ENCODE measurements around the gene ADGRV1.

Gene ADGRV1

GRCh38 chr5:91119981-91120850 lies 561.6 kb downstream of the ADGRV1 start:
- TF ChIP-seq TARDBP (IDR thresholded peaks at IDR 0.05) (no peak), PKNOX1 (IDR thresholded peaks at IDR 0.05) (no peak), FOXA1 (IDR thresholded peaks at IDR 0.05) (no peak), SUZ12 (IDR thresholded peaks at IDR 0.05) (no peak), NFRKB (IDR thresholded peaks at IDR 0.05) (no peak), HDGF (IDR thresholded peaks at IDR 0.05; ENCODE audit: borderline replicate concordance) (no peak), ELF4 (IDR thresholded peaks at IDR 0.05) (no peak), SP1 (IDR thresholded peaks at IDR 0.05) (no peak), LEF1 (IDR thresholded peaks at IDR 0.05; ENCODE audit: borderline replicate concordance) (no peak), ZNF384 (IDR thresholded peaks at IDR 0.05) (no peak), L3MBTL2 (conservative IDR thresholded peaks at IDR 0.05) (no peak), FOXM1 (IDR thresholded peaks at IDR 0.05; ENCODE audit: borderline replicate concordance) (no peak), ARNT (IDR thresholded peaks at IDR 0.05) (no peak), CTBP1 (IDR thresholded peaks at IDR 0.05; ENCODE audit: borderline replicate concordance) (no peak), FOXK2 (IDR thresholded peaks at IDR 0.05) (no peak)
- POLR2A ChIA-PET = no interaction called here
- no peak for DNase-seq (ENCODE audit: extremely low spot score)
- CTCF ChIA-PET = interaction anchor here (0.7 kb wide), 1 partner anchor 9 kb away, joined by 3 read pairs; no protein-coding TSS in a partner anchor

GRCh38 chr5:91121347-91121993 lies 562.9 kb downstream of the ADGRV1 start:
- DNase-seq (ENCODE audit: extremely low spot score) = no peak
- no peak for TF ChIP-seq NFRKB (IDR thresholded peaks at IDR 0.05)
- TF ChIP-seq ARNT (IDR thresholded peaks at IDR 0.05) = no peak
- TF ChIP-seq ZNF384 (IDR thresholded peaks at IDR 0.05) = no peak
- no peak for TF ChIP-seq LEF1 (IDR thresholded peaks at IDR 0.05; ENCODE audit: borderline replicate concordance)
- no peak for TF ChIP-seq TARDBP (IDR thresholded peaks at IDR 0.05)
- TF ChIP-seq PKNOX1 (IDR thresholded peaks at IDR 0.05) = no peak
- TF ChIP-seq FOXK2 (IDR thresholded peaks at IDR 0.05) = no peak

GRCh38 chr5:91122651-91123050 lies 564.1 kb downstream of the ADGRV1 start:
- TF ChIP-seq HDGF (IDR thresholded peaks at IDR 0.05; ENCODE audit: borderline replicate concordance) = no peak
- no peak for TF ChIP-seq ELF4 (IDR thresholded peaks at IDR 0.05)
- TF ChIP-seq ZNF384 (IDR thresholded peaks at IDR 0.05) = no peak
- no peak for TF ChIP-seq FOXA1 (IDR thresholded peaks at IDR 0.05)
- no peak for TF ChIP-seq PKNOX1 (IDR thresholded peaks at IDR 0.05)
- TF ChIP-seq FOXK2 (IDR thresholded peaks at IDR 0.05) = no peak
- TF ChIP-seq FOXM1 (IDR thresholded peaks at IDR 0.05; ENCODE audit: borderline replicate concordance) = no peak
- TF ChIP-seq TARDBP (IDR thresholded peaks at IDR 0.05) = no peak
- no peak for TF ChIP-seq ARNT (IDR thresholded peaks at IDR 0.05)
- TF ChIP-seq L3MBTL2 (conservative IDR thresholded peaks at IDR 0.05) = no peak
- ChIA-PET CTCF (no interaction called here), POLR2A (no interaction called here)
- DNase-seq (ENCODE audit: extremely low spot score) = no peak

More at GRCh38 chr5:91121347-91121993, 562.9 kb downstream of the ADGRV1 start:
- ChIA-PET POLR2A (no interaction called here), CTCF (no interaction called here)

- ChIA-PET CTCF (no interaction called here), POLR2A (no interaction called here)
- no peak for DNase-seq (ENCODE audit: extremely low spot score)
- TF ChIP-seq L3MBTL2 (conservative IDR thresholded peaks at IDR 0.05) = no peak
- TF ChIP-seq SP1 (IDR thresholded peaks at IDR 0.05) = no peak
- TF ChIP-seq BHLHE40 (IDR thresholded peaks at IDR 0.05; ENCODE audit: borderline replicate concordance) = no peak
- no peak for TF ChIP-seq FOXA1 (IDR thresholded peaks at IDR 0.05)
- TF ChIP-seq LEF1 (IDR thresholded peaks at IDR 0.05; ENCODE audit: borderline replicate concordance) = no peak
- TF ChIP-seq FOXK2 (IDR thresholded peaks at IDR 0.05) = no peak
- no peak for TF ChIP-seq PKNOX1 (IDR thresholded peaks at IDR 0.05)
- TF ChIP-seq ARNT (IDR thresholded peaks at IDR 0.05) = no peak
- TF ChIP-seq SUZ12 (IDR thresholded peaks at IDR 0.05) = no peak
- no peak for TF ChIP-seq TARDBP (IDR thresholded peaks at IDR 0.05)
- no peak for TF ChIP-seq ELF4 (IDR thresholded peaks at IDR 0.05)
- TF ChIP-seq ZNF384 (IDR thresholded peaks at IDR 0.05) = no peak
- no peak for TF ChIP-seq CTBP1 (IDR thresholded peaks at IDR 0.05; ENCODE audit: borderline replicate concordance)
- TF ChIP-seq FOXM1 (IDR thresholded peaks at IDR 0.05; ENCODE audit: borderline replicate concordance) = no peak
- no peak for TF ChIP-seq NFRKB (IDR thresholded peaks at IDR 0.05)
- TF ChIP-seq HDGF (IDR thresholded peaks at IDR 0.05; ENCODE audit: borderline replicate concordance) = no peak
Observed at GRCh38 chr5:91123291-91123690, 564.7 kb downstream of the ADGRV1 start.

- POLR2A ChIA-PET = no interaction called here
- CTCF ChIA-PET = no interaction called here
- DNase-seq (ENCODE audit: extremely low spot score) = no peak
- no peak for TF ChIP-seq L3MBTL2 (conservative IDR thresholded peaks at IDR 0.05)
- TF ChIP-seq ARNT (IDR thresholded peaks at IDR 0.05) = no peak
- TF ChIP-seq CTBP1 (IDR thresholded peaks at IDR 0.05; ENCODE audit: borderline replicate concordance) = no peak
- TF ChIP-seq PKNOX1 (IDR thresholded peaks at IDR 0.05) = no peak
- no peak for TF ChIP-seq FOXM1 (IDR thresholded peaks at IDR 0.05; ENCODE audit: borderline replicate concordance)
- TF ChIP-seq FOXK2 (IDR thresholded peaks at IDR 0.05) = no peak
- TF ChIP-seq HDGF (IDR thresholded peaks at IDR 0.05; ENCODE audit: borderline replicate concordance) = no peak
- TF ChIP-seq ZNF384 (IDR thresholded peaks at IDR 0.05) = no peak
- TF ChIP-seq SP1 (IDR thresholded peaks at IDR 0.05) = no peak
- TF ChIP-seq LEF1 (IDR thresholded peaks at IDR 0.05; ENCODE audit: borderline replicate concordance) = no peak
- TF ChIP-seq TARDBP (IDR thresholded peaks at IDR 0.05) = no peak
- no peak for TF ChIP-seq NFRKB (IDR thresholded peaks at IDR 0.05)
Observed at GRCh38 chr5:91123901-91124300, 565.3 kb downstream of the ADGRV1 start.
